Neuronal stem cell (in vitro differentiated cells): ENCODE measurements around the gene ARHGAP26.

Source experiments
- DNase-seq: peaks from one replicate; pipeline ENCODE4 v3.0.0-alpha.2; 2013; ENCODE audit warnings: low spot score
- H2AFZ ChIP-seq: one replicate; pipeline ENCODE4 v1.6.1; 2013; ENCODE audit warnings: mild to moderate bottlenecking, low read length, inconsistent platforms
- H2AK5ac ChIP-seq: 2 replicates; pipeline ENCODE4 v1.6.1; 2013; ENCODE audit warnings: low read depth, mild to moderate bottlenecking, inconsistent platforms, low read length, moderate library complexity, mixed read lengths
- H2BK120ac ChIP-seq: 2 replicates; pipeline ENCODE4 v1.6.1; 2013; ENCODE audit warnings: low read depth, mild to moderate bottlenecking, inconsistent platforms, low read length, moderate library complexity, mixed read lengths
- H2BK12ac ChIP-seq: one replicate; pipeline ENCODE4 v1.6.1; 2013; ENCODE audit warnings: low read length, inconsistent platforms
- H2BK15ac ChIP-seq: 2 replicates; pipeline ENCODE4 v1.6.1; 2013; ENCODE audit warnings: mild to moderate bottlenecking, low read length, inconsistent platforms, mixed read lengths
- H2BK5ac ChIP-seq: one replicate; pipeline ENCODE4 v1.6.1; 2013; ENCODE audit warnings: inconsistent platforms, mild to moderate bottlenecking, low read length, moderate library complexity
- H3K14ac ChIP-seq: one replicate; pipeline ENCODE4 v1.6.1; 2013; ENCODE audit warnings: low read length, inconsistent platforms
- H3K18ac ChIP-seq: 2 replicates; pipeline ENCODE4 v1.6.1; 2013; ENCODE audit warnings: low read length, inconsistent platforms
- H3K23ac ChIP-seq: 2 replicates; pipeline ENCODE4 v1.6.1; 2013; ENCODE audit warnings: low read depth, mild to moderate bottlenecking, mixed read lengths, low read length, inconsistent platforms; ENCODE audit not compliant: poor library complexity
- H3K27ac ChIP-seq: replicated peaks from 3 replicates; pipeline ENCODE4 v1.5.1; 2013; ENCODE audit warnings: low read length, inconsistent platforms
- H3K27me3 ChIP-seq, 3 experiments: 2 replicates each; pipeline ENCODE4 v1.6.1; 2013; ENCODE audit warnings: low read length in 3 of 3, mild to moderate bottlenecking in 2 of 3, inconsistent platforms in 1 of 3, low read depth in 1 of 3, mixed read lengths in 1 of 3, moderate library complexity in 1 of 3; ENCODE audit not compliant: control insufficient read depth in 3 of 3, insufficient read depth in 3 of 3
- H3K36me3 ChIP-seq, 2 donors: replicated peaks in 1 of 2; 2 replicates each; pipeline ENCODE4 v1.6.1; 2013; ENCODE audit warnings: low read length in 2 of 2; ENCODE audit not compliant: control insufficient read depth in 2 of 2, insufficient read depth in 2 of 2
- H3K4ac ChIP-seq: 2 replicates; pipeline ENCODE4 v1.6.1; 2013; ENCODE audit warnings: inconsistent platforms, mild to moderate bottlenecking, low read length, moderate library complexity
- H3K4me1 ChIP-seq, 2 donors: 1 replicate in 1 of 2; 2 replicates in 1 of 2; pipeline ENCODE4 v1.6.1; 2013; ENCODE audit warnings: low read length in 2 of 2, low read depth in 1 of 2; ENCODE audit not compliant: control insufficient read depth in 2 of 2, insufficient read depth in 1 of 2
- H3K4me2 ChIP-seq: one replicate; pipeline ENCODE4 v1.6.1; 2013; ENCODE audit warnings: mild to moderate bottlenecking, low read length, inconsistent platforms; ENCODE audit not compliant: insufficient read depth, poor library complexity, severe bottlenecking
- H3K4me3 ChIP-seq, 2 donors: 2 replicates each; pipeline ENCODE4 v1.5.1; 2013; ENCODE audit warnings: low read length in 2 of 2, mild to moderate bottlenecking in 2 of 2, inconsistent platforms in 1 of 2, moderate library complexity in 1 of 2
- H3K79me1 ChIP-seq: one replicate; pipeline ENCODE4 v1.6.1; 2013; ENCODE audit warnings: low read depth, mild to moderate bottlenecking, inconsistent platforms, low read length, moderate library complexity
- H3K9ac ChIP-seq: one replicate; pipeline ENCODE4 v1.6.1; 2013; ENCODE audit warnings: mild to moderate bottlenecking, low read depth, low read length, inconsistent platforms; ENCODE audit not compliant: poor library complexity
- H3K9me3 ChIP-seq, 2 donors: replicated peaks in 1 of 2; 2 replicates each; pipeline versions ENCODE3 to v1.6.1; 2013; ENCODE audit warnings: low read length in 2 of 2, mild to moderate bottlenecking in 2 of 2, inconsistent platforms in 1 of 2, low read depth in 1 of 2, mixed read lengths in 1 of 2, moderate library complexity in 1 of 2; ENCODE audit not compliant: control insufficient read depth in 2 of 2, insufficient read depth in 1 of 2
- H4K8ac ChIP-seq: one replicate; pipeline ENCODE4 v1.6.1; 2013; ENCODE audit warnings: low read depth, mild to moderate bottlenecking, inconsistent platforms, low read length, moderate library complexity
- H4K91ac ChIP-seq: one replicate; pipeline ENCODE4 v1.6.1; 2013; ENCODE audit warnings: low read length, low read depth, mild to moderate bottlenecking, inconsistent platforms; ENCODE audit not compliant: poor library complexity
- whole genome bisulfite sequencing, 2 donors: extraction: QIAGEN DNeasy Blood & Tissue Kit; methylation state at CpG; one replicate each; pipeline ENCODE4 v1.1.7; 2013; ENCODE audit warnings: missing lambda C conversion rate in 2 of 2, mixed read lengths in 1 of 2; ENCODE audit not compliant: insufficient read length in 2 of 2, insufficient replicate concordance in 1 of 2; ENCODE audit errors: extremely low coverage in 2 of 2; 5-methylcytosine and 5-hydroxymethylcytosine counted together

The ARHGAP26 gene

GRCh38 chr5:143037071-143037470 is 266.9 kb downstream of the ARHGAP26 start:
- H3K4me3 ChIP-seq = no peak overlapping the region
- H2BK15ac ChIP-seq = no peak overlapping the region
- no peak overlapping the region for H4K8ac ChIP-seq
- DNase-seq = no peak
- H3K36me3 ChIP-seq = no peaks in the 10 kb centered on the region
- no peak overlapping the region for H3K23ac ChIP-seq
- no peaks in the 10 kb centered on the region for H3K9me3 ChIP-seq
- no peak overlapping the region for H3K9ac ChIP-seq
- H3K27me3 ChIP-seq = no peaks in the 10 kb centered on the region
- H3K18ac ChIP-seq = no peak overlapping the region
- no peaks in the 10 kb centered on the region for H3K79me1 ChIP-seq
- no peak overlapping the region for H4K91ac ChIP-seq
- no peak overlapping the region for H2AFZ ChIP-seq
- H2BK12ac ChIP-seq = no peak overlapping the region
- H3K14ac ChIP-seq = no peak overlapping the region
- no peak overlapping the region for H2BK120ac ChIP-seq
- peaks cover 0 to 11% of the 10 kb centered on the region in 2 donors for H3K4me1 ChIP-seq
- H2AK5ac ChIP-seq = no peak overlapping the region
- no peak overlapping the region for H3K4me2 ChIP-seq
- H3K4ac ChIP-seq = no peak overlapping the region
- H3K27ac ChIP-seq = no peak overlapping the region
- WGBS, 2 donors = no CpG with 5 or more reads among the region's 3 CpGs
- H2BK5ac ChIP-seq = no peak overlapping the region

GRCh38 chr5:143037708-143038107 is 267.5 kb downstream of the ARHGAP26 start:
- H3K27ac ChIP-seq = no peak overlapping the region
- H2BK15ac ChIP-seq = no peak overlapping the region
- no peak overlapping the region for H4K91ac ChIP-seq
- no peak overlapping the region for H4K8ac ChIP-seq
- H3K36me3 ChIP-seq = no peaks in the 10 kb centered on the region
- no peak overlapping the region for H3K4ac ChIP-seq
- H3K9me3 ChIP-seq = no peaks in the 10 kb centered on the region
- H2AFZ ChIP-seq = no peak overlapping the region
- H3K23ac ChIP-seq = no peak overlapping the region
- no peak overlapping the region for H3K14ac ChIP-seq
- H3K18ac ChIP-seq = no peak overlapping the region
- H3K9ac ChIP-seq = no peak overlapping the region
- DNase-seq = no peak
- no peak overlapping the region for H2BK12ac ChIP-seq
- no peaks in the 10 kb centered on the region for H3K27me3 ChIP-seq
- H3K4me1 ChIP-seq = peaks cover 0 to 9% of the 10 kb centered on the region in 2 donors
- no peak overlapping the region for H2BK120ac ChIP-seq
- H3K4me3 ChIP-seq = no peak overlapping the region
- no peak overlapping the region for H2AK5ac ChIP-seq
- H2BK5ac ChIP-seq = no peak overlapping the region
- no peak overlapping the region for H3K4me2 ChIP-seq
- no CpG with 5 or more reads among the region's 1 CpG for WGBS, 2 donors
- no peaks in the 10 kb centered on the region for H3K79me1 ChIP-seq

GRCh38 chr5:143040622-143041021 is 270.4 kb downstream of the ARHGAP26 start:
- Histone ChIP-seq H3K9ac (no peak overlapping the region), H3K36me3 (no peaks in the 10 kb centered on the region), H2AK5ac (no peak overlapping the region), H2BK120ac (no peak overlapping the region), H3K4ac (no peak overlapping the region), H2BK5ac (no peak overlapping the region), H2BK12ac (no peak overlapping the region), H3K4me3 (no peak overlapping the region), H3K27ac (no peak overlapping the region), H3K4me1 (peaks cover 0 to 10% of the 10 kb centered on the region in 2 donors), H4K91ac (no peak overlapping the region), H3K23ac (no peak overlapping the region), H3K18ac (no peak overlapping the region), H3K14ac (no peak overlapping the region), H3K27me3 (no peaks in the 10 kb centered on the region), H2BK15ac (no peak overlapping the region), H3K4me2 (no peak overlapping the region), H3K9me3 (no peaks in the 10 kb centered on the region), H2AFZ (no peak overlapping the region), H3K79me1 (no peaks in the 10 kb centered on the region), H4K8ac (no peak overlapping the region)
- WGBS, 2 donors = no CpG with 5 or more reads among the region's 2 CpGs
- DNase-seq = no peak

GRCh38 chr5:143041461-143041860 is 271.3 kb downstream of the ARHGAP26 start:
- Histone ChIP-seq H2AFZ (no peak overlapping the region), H3K14ac (no peak overlapping the region), H3K4me1 (peaks cover 0 to 10% of the 10 kb centered on the region in 2 donors), H3K9ac (no peak overlapping the region), H3K4me2 (no peak overlapping the region), H3K4me3 (no peak overlapping the region), H4K91ac (no peak overlapping the region), H2BK120ac (no peak overlapping the region), H3K27me3 (no peaks in the 10 kb centered on the region), H3K27ac (no peak overlapping the region), H2BK15ac (no peak overlapping the region), H4K8ac (no peak overlapping the region), H3K79me1 (no peaks in the 10 kb centered on the region), H3K23ac (no peak overlapping the region), H2BK5ac (no peak overlapping the region), H3K18ac (no peak overlapping the region), H3K4ac (no peak overlapping the region), H3K36me3 (no peaks in the 10 kb centered on the region), H3K9me3 (no peaks in the 10 kb centered on the region), H2AK5ac (no peak overlapping the region), H2BK12ac (no peak overlapping the region)
- DNase-seq = no peak
- no CpG with 5 or more reads among the region's 7 CpGs for WGBS, 2 donors
